ENCODE measurements around the gene NF1. TPM values are rescaled to one million over a fixed set of nuclear protein-coding genes. Genes with fewer than 3 reads are reported as not detected.

The NF1 gene
- total RNA-seq, 5 donors from 2014 or later (not counting 1 experiment from before 2014, with no cell fraction given) = 30.8 to 32.6 (median 31.8) TPM

GRCh38 chr17:31321966-31322365 lies 227.2 kb downstream of the NF1 start:
- H3K36me3 Mint-ChIP-seq = peaks cover 27% of the 10 kb centered on the region
- Histone ChIP-seq H3K4me1 (ENCODE audit: control insufficient read depth in 1 of 2, extremely low read depth in 1 of 2, insufficient read depth in 2 of 2, low read length in 2 of 2) (peaks cover 7 to 17% of the 10 kb centered on the region in 2 experiments), H3K27ac (ENCODE audit: low read length) (peak overlapping the region; percentile 88), H3K9me3 (no peaks in the 10 kb centered on the region), H3K36me3 (ENCODE audit: control insufficient read depth in 2 of 2, extremely low read depth in 1 of 2, insufficient read depth in 1 of 2, low read length in 1 of 2) (peaks cover 6 to 10% of the 10 kb centered on the region in 2 donors), H3K27me3 (replicated peaks in 1 of 2; ENCODE audit: control insufficient read depth in 2 of 2, extremely low read depth in 1 of 2, insufficient read depth in 2 of 2, low read length in 1 of 2) (no peaks in the 10 kb centered on the region), H3K4me3 (ENCODE audit: control insufficient read depth in 1 of 2, extremely low read depth in 1 of 2, low read length in 1 of 2) (peak overlapping the region in 1 of 2 donors; percentile 75)
- DNase-seq (peak in 14 of 35 experiments; percentile 13 to 63 (median 23)), ATAC-seq (replicated peaks in 1 of 4) (peak; percentile 31 to 51 (median 36))
- H3K4me1 Mint-ChIP-seq = peaks cover 23 to 32% (median 29%) of the 10 kb centered on the region in 3 donors
- no peaks in the 10 kb centered on the region for H3K27me3 Mint-ChIP-seq
- H3K9me3 Mint-ChIP-seq = no peaks in the 10 kb centered on the region
- peak overlapping the region; percentile 95 for H3K27ac Mint-ChIP-seq
- CTCF ChIA-PET = interaction anchor here in 1 of 2 donors (1.0 to 3.4 kb wide), 3 partner anchors 9 to 55 kb away, joined by 3 to 23 read pairs (median 3); partner anchors contain the start of gene EVI2B
- POLR2A ChIA-PET = interaction anchor here (0.5 to 1.4 kb wide), 8 partner anchors 9 to 503 kb away, joined by 3 to 6 read pairs (median 4); no protein-coding TSS in a partner anchor
- peak overlapping the region; percentile 76 to 89 (median 87) for H3K4me3 Mint-ChIP-seq
- 0% methylated on average over 1 of the region's 4 CpGs for WGBS (ENCODE audit: insufficient coverage)

GRCh38 chr17:31323551-31323950 lies 228.8 kb downstream of the NF1 start:
- Mint-ChIP-seq H3K4me3 (no peak overlapping the region), H3K36me3 (peaks cover 30% of the 10 kb centered on the region), H3K27ac (peak overlapping the region; percentile 29 to 76), H3K4me1 (peaks cover 20 to 26% (median 23%) of the 10 kb centered on the region in 3 donors), H3K9me3 (no peaks in the 10 kb centered on the region), H3K27me3 (no peaks in the 10 kb centered on the region)
- DNase-seq (no peak), ATAC-seq (replicated peaks in 1 of 4) (no peak)
- H3K4me3 ChIP-seq (ENCODE audit: control insufficient read depth in 1 of 2, extremely low read depth in 1 of 2, low read length in 1 of 2) = no peak overlapping the region
- H3K27me3 ChIP-seq (replicated peaks in 1 of 2; ENCODE audit: control insufficient read depth in 2 of 2, extremely low read depth in 1 of 2, insufficient read depth in 2 of 2, low read length in 1 of 2) = no peaks in the 10 kb centered on the region
- no peak overlapping the region for H3K27ac ChIP-seq (ENCODE audit: low read length)
- ChIA-PET POLR2A (no interaction called here), CTCF (no interaction called here)
- H3K36me3 ChIP-seq (ENCODE audit: control insufficient read depth in 2 of 2, extremely low read depth in 1 of 2, insufficient read depth in 1 of 2, low read length in 1 of 2) = peaks cover 6 to 16% of the 10 kb centered on the region in 2 donors
- H3K9me3 ChIP-seq = no peaks in the 10 kb centered on the region
- peaks cover 7 to 9% of the 10 kb centered on the region in 2 experiments for H3K4me1 ChIP-seq (ENCODE audit: control insufficient read depth in 1 of 2, extremely low read depth in 1 of 2, insufficient read depth in 2 of 2, low read length in 2 of 2)

DNA sequence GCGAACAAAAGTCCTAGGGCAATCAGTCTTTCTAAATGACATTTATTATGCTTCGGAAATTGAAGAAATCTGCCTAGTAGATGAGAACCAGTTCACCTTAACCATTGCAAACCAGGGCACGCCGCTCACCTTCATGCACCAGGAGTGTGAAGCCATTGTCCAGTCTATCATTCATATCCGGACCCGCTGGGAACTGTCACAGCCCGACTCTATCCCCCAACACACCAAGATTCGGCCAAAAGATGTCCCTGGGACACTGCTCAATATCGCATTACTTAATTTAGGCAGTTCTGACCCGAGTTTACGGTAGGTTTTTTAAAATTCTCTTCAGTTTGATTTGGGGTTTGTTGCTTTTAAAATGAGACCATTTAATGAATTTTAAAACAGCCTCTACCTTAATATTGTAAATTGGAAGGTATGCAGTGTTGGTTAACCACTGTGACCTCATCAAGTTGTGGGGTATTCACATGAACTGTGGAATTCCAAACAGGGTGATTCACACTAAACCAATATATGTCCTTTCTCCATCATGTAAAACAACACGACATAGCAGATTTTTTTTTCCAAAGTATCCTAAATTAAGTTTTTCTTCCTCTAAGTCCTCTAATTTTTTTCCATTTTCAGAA lies 232.9 kb downstream of the NF1 start:
- H3K4me1 Mint-ChIP-seq = peaks cover 7 to 16% (median 14%) of the 10 kb centered on the region in 3 donors
- POLR2A ChIA-PET = interaction anchor here in 1 of 2 donors (1.0 kb wide), 1 partner anchor 35 kb away, joined by 3 read pairs; no protein-coding TSS in a partner anchor
- DNase-seq (no peak), ATAC-seq (replicated peaks in 1 of 4) (no peak)
- Histone ChIP-seq H3K4me1 (ENCODE audit: control insufficient read depth in 1 of 2, extremely low read depth in 1 of 2, insufficient read depth in 2 of 2, low read length in 2 of 2) (no peaks in the 10 kb centered on the region), H3K36me3 (ENCODE audit: control insufficient read depth in 2 of 2, extremely low read depth in 1 of 2, insufficient read depth in 1 of 2, low read length in 1 of 2) (peaks cover 6 to 20% of the 10 kb centered on the region in 2 donors), H3K27me3 (replicated peaks in 1 of 2; ENCODE audit: control insufficient read depth in 2 of 2, extremely low read depth in 1 of 2, insufficient read depth in 2 of 2, low read length in 1 of 2) (no peaks in the 10 kb centered on the region), H3K4me3 (ENCODE audit: control insufficient read depth in 1 of 2, extremely low read depth in 1 of 2, low read length in 1 of 2) (no peak overlapping the region), H3K27ac (ENCODE audit: low read length) (no peak overlapping the region), H3K9me3 (no peaks in the 10 kb centered on the region)
- no peaks in the 10 kb centered on the region for H3K9me3 Mint-ChIP-seq
- CTCF ChIA-PET = no interaction called here
- no peak overlapping the region for H3K27ac Mint-ChIP-seq
- peaks cover 37% of the 10 kb centered on the region for H3K36me3 Mint-ChIP-seq
- no peak overlapping the region for H3K4me3 Mint-ChIP-seq
- WGBS (ENCODE audit: insufficient coverage) = 100% methylated on average over 5 of the region's 12 CpGs
- no peaks in the 10 kb centered on the region for H3K27me3 Mint-ChIP-seq

DNA sequence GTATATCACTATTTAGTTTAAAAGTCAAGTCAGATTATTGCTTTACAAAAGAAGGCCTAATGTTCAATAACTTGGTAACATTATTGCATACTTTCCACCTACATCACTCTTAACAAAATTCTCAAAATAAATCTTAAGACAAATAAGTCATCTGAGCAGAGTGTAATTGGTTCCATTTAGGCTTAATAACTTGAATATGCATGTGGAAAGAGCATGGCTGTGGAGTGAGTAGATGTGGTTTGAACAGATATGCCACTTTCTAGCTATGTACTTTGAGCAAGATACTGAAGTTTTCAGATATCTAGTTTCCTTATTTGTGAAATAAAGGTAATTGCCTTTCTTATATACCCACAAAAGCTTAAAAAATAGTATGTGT lies 233.4 kb downstream of the NF1 start:
- no peak overlapping the region for H3K4me3 Mint-ChIP-seq
- Histone ChIP-seq H3K27me3 (replicated peaks in 1 of 2; ENCODE audit: control insufficient read depth in 2 of 2, extremely low read depth in 1 of 2, insufficient read depth in 2 of 2, low read length in 1 of 2) (no peaks in the 10 kb centered on the region), H3K9me3 (no peaks in the 10 kb centered on the region), H3K36me3 (ENCODE audit: control insufficient read depth in 2 of 2, extremely low read depth in 1 of 2, insufficient read depth in 1 of 2, low read length in 1 of 2) (peaks cover 6 to 20% of the 10 kb centered on the region in 2 donors), H3K4me3 (ENCODE audit: control insufficient read depth in 1 of 2, extremely low read depth in 1 of 2, low read length in 1 of 2) (no peak overlapping the region), H3K27ac (ENCODE audit: low read length) (no peak overlapping the region), H3K4me1 (ENCODE audit: control insufficient read depth in 1 of 2, extremely low read depth in 1 of 2, insufficient read depth in 2 of 2, low read length in 2 of 2) (no peaks in the 10 kb centered on the region)
- DNase-seq (no peak), ATAC-seq (replicated peaks in 1 of 4) (no peak)
- POLR2A ChIA-PET = interaction anchor here in 1 of 2 donors (0.5 to 1.0 kb wide), 2 partner anchors 12 to 35 kb away, joined by 3 to 6 read pairs; no protein-coding TSS in a partner anchor
- H3K27ac Mint-ChIP-seq = no peak overlapping the region
- H3K27me3 Mint-ChIP-seq = no peaks in the 10 kb centered on the region
- H3K36me3 Mint-ChIP-seq = peaks cover 37% of the 10 kb centered on the region
- no peaks in the 10 kb centered on the region for H3K9me3 Mint-ChIP-seq
- H3K4me1 Mint-ChIP-seq = peaks cover 7 to 13% (median 11%) of the 10 kb centered on the region in 3 donors
- CTCF ChIA-PET = no interaction called here

DNA sequence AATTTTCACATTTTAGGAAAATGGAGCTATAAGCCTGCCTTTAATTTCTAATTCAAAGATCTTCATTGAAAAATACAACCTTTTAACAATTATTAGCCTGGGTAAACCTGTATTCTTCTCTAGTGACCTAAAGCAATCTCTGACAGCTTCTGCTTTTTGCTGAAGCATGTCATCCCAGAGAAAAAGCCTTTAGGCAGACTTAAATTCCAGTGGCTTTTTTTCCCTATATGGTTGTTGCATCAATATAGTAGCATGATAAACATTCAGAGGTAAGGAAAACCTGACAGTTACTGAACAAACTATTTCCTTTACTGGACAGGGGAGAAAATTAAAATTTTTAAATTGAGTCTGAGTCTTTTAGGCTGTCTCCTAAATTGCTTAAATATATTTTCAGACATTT lies 234.4 kb downstream of the NF1 start:
- Histone ChIP-seq H3K27me3 (replicated peaks in 1 of 2; ENCODE audit: control insufficient read depth in 2 of 2, extremely low read depth in 1 of 2, insufficient read depth in 2 of 2, low read length in 1 of 2) (no peaks in the 10 kb centered on the region), H3K9me3 (no peaks in the 10 kb centered on the region), H3K4me1 (ENCODE audit: control insufficient read depth in 1 of 2, extremely low read depth in 1 of 2, insufficient read depth in 2 of 2, low read length in 2 of 2) (no peaks in the 10 kb centered on the region), H3K36me3 (ENCODE audit: control insufficient read depth in 2 of 2, extremely low read depth in 1 of 2, insufficient read depth in 1 of 2, low read length in 1 of 2) (peaks cover 6 to 20% of the 10 kb centered on the region in 2 donors), H3K27ac (ENCODE audit: low read length) (no peak overlapping the region), H3K4me3 (ENCODE audit: control insufficient read depth in 1 of 2, extremely low read depth in 1 of 2, low read length in 1 of 2) (no peak overlapping the region)
- no peaks in the 10 kb centered on the region for H3K27me3 Mint-ChIP-seq
- POLR2A ChIA-PET = interaction anchor here in 1 of 2 donors (0.6 kb wide), 1 partner anchor 14 kb away, joined by 3 read pairs; no protein-coding TSS in a partner anchor
- ATAC-seq (replicated peaks in 1 of 4) (no peak), DNase-seq (no peak)
- no peak overlapping the region for H3K4me3 Mint-ChIP-seq
- H3K36me3 Mint-ChIP-seq = peaks cover 37% of the 10 kb centered on the region
- CTCF ChIA-PET = interaction anchor here in 1 of 2 donors (0.6 kb wide), 1 partner anchor 18 kb away, joined by 16 read pairs; no protein-coding TSS in a partner anchor
- no peaks in the 10 kb centered on the region for H3K9me3 Mint-ChIP-seq
- H3K27ac Mint-ChIP-seq = no peak overlapping the region
- peaks cover 0 to 8% (median 4%) of the 10 kb centered on the region in 3 donors for H3K4me1 Mint-ChIP-seq

GRCh38 chr17:31339906-31340661 lies 245.3 kb downstream of the NF1 start:
- WGBS (ENCODE audit: insufficient coverage) = 92% methylated on average over 3 of the region's 6 CpGs
- DNase-seq (no peak), ATAC-seq (replicated peaks in 1 of 4) (no peak)
- Mint-ChIP-seq H3K36me3 (peaks cover 41% of the 10 kb centered on the region), H3K27ac (no peak overlapping the region), H3K9me3 (no peaks in the 10 kb centered on the region), H3K4me1 (no peaks in the 10 kb centered on the region), H3K27me3 (no peaks in the 10 kb centered on the region), H3K4me3 (no peak overlapping the region)
- H3K27me3 ChIP-seq (replicated peaks in 1 of 2; ENCODE audit: control insufficient read depth in 2 of 2, extremely low read depth in 1 of 2, insufficient read depth in 2 of 2, low read length in 1 of 2) = no peaks in the 10 kb centered on the region
- H3K36me3 ChIP-seq (ENCODE audit: control insufficient read depth in 2 of 2, extremely low read depth in 1 of 2, insufficient read depth in 1 of 2, low read length in 1 of 2) = peaks cover 0 to 25% of the 10 kb centered on the region in 2 donors
- CTCF ChIA-PET = interaction anchor here in 1 of 2 donors (0.6 to 1.1 kb wide), 3 partner anchors 20 to 114 kb away, joined by 3 to 5 read pairs (median 3); no protein-coding TSS in a partner anchor
- no peaks in the 10 kb centered on the region for H3K9me3 ChIP-seq
- no peak overlapping the region for H3K4me3 ChIP-seq (ENCODE audit: control insufficient read depth in 1 of 2, extremely low read depth in 1 of 2, low read length in 1 of 2)
- no peak overlapping the region for H3K27ac ChIP-seq (ENCODE audit: low read length)
- POLR2A ChIA-PET = interaction anchor here (0.6 to 1.1 kb wide), 4 partner anchors 12 to 1478 kb away, joined by 3 to 11 read pairs (median 5); no protein-coding TSS in a partner anchor
- no peaks in the 10 kb centered on the region for H3K4me1 ChIP-seq (ENCODE audit: control insufficient read depth in 1 of 2, extremely low read depth in 1 of 2, insufficient read depth in 2 of 2, low read length in 2 of 2)
